PC-3 (cell line): ENCODE results near the gene SLC22A2.

Experiments
- EZH2 ChIP-seq: fragments of 300-600 bp; sonication (generic); IDR thresholded peaks from one replicate; pipeline ENCODE4 v1.6.1; 2017; ENCODE audit warnings: antibody characterized with exemption, mild to moderate bottlenecking, low read length; ENCODE audit not compliant: unreplicated experiment
- EZH2phosphoT487 ChIP-seq: fragments of 300-600 bp; sonication (generic); IDR thresholded peaks from 2 replicates; pipeline ENCODE4 v1.6.1; 2018; ENCODE audit warnings: mild to moderate bottlenecking, antibody characterized with exemption, low read length, borderline replicate concordance
- TF ChIP-seq, protein P1 (sequence below): fragments of 300-600 bp; sonication (generic); conservative IDR thresholded peaks from 2 replicates; pipeline ENCODE4 v1.5.1; 2017; ENCODE audit warnings: antibody characterized with exemption, low read depth, mild to moderate bottlenecking, low read length

DNA sequence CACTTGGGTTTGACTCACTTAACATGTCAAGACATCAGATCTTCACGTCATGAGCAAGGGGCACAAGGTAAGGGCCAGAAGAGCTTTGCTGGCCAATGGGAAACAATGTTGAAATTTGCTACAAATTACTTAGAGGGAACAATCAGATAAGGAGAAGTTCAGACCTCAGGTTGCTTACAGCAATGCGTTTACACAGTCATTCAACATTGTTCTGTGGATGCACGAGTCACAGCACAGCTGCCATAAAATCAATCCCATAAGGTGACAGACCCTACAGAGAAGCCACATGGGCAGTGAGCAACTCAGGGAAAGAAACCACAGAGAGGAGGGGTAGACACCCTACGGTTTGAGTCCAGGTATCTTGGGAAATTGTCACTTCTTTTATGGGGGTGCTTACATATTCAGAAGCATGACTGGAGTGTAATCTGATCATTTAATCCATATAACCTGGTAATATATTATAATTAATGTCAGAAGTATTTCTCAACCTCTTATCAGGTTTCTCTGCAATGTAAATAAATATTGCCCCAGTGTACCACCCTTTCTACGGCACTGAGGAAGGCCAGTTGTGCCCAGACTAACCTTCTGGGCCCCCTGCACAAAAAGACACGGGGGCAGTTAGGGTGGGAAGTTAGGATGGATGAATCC is 2.3 kb upstream of the SLC22A2 start:
- TF ChIP-seq, protein P1, sequence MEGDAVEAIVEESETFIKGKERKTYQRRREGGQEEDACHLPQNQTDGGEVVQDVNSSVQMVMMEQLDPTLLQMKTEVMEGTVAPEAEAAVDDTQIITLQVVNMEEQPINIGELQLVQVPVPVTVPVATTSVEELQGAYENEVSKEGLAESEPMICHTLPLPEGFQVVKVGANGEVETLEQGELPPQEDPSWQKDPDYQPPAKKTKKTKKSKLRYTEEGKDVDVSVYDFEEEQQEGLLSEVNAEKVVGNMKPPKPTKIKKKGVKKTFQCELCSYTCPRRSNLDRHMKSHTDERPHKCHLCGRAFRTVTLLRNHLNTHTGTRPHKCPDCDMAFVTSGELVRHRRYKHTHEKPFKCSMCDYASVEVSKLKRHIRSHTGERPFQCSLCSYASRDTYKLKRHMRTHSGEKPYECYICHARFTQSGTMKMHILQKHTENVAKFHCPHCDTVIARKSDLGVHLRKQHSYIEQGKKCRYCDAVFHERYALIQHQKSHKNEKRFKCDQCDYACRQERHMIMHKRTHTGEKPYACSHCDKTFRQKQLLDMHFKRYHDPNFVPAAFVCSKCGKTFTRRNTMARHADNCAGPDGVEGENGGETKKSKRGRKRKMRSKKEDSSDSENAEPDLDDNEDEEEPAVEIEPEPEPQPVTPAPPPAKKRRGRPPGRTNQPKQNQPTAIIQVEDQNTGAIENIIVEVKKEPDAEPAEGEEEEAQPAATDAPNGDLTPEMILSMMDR, result no peak
- TF ChIP-seq EZH2, result no peak
- no peak for TF ChIP-seq EZH2phosphoT487
